A673 (cell line): ENCODE measurements around the gene PKP1.

ENCODE experiments used
- CTCF ChIP-seq: fragments of 300-800, 200-600 bp; sonication (generic); conservative IDR thresholded peaks from 2 replicates; pipeline ENCODE4 v1.5.1; 2017; ENCODE audit warnings: low read depth, mild to moderate bottlenecking, antibody characterized with exemption, low read length, moderate library complexity, mixed read lengths
- EZH2 ChIP-seq: fragments of 200-600 bp; sonication (generic); IDR thresholded peaks from 2 replicates; pipeline ENCODE4 v1.6.1; 2017; ENCODE audit warnings: borderline replicate concordance, low read depth, mild to moderate bottlenecking, mixed read lengths, antibody characterized with exemption, low read length; ENCODE audit not compliant: poor library complexity, severe bottlenecking

- TF ChIP-seq CTCF, result no peak
- TF ChIP-seq EZH2, result no peak
These were observed 67.6 kb downstream of the PKP1 start for GRCh38 chr1:201350884-201351283.
